GM21528 (cell line): ENCODE data around the gene RPS24.

Experiments
- ATAC-seq: cut with Tn5 transposase; IDR thresholded peaks from one replicate; pipeline ENCODE4 v1.9.1; 2021; ENCODE audit warnings: mild to moderate bottlenecking, moderate library complexity; ENCODE audit not compliant: unreplicated experiment, low FRiP score

RPS24 gene

DNA sequence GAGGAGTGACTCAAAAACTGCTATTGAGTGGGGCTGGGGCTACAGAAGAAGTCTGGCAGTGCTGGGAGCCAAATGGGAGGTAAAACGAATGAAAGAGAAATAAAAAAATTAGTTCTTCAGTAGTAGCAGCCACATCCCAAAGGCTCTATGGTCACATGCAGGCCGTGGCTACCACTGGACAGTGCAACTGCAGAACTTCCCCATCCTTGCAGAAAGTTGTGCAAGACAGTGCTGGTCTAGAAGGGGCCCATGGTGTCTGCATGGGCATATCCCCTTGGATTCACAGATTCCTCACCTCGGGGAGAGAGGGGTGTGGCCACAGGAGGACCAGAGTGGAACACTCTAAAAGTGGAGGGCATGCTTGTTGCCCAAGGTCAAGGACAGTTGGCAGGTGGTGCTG lies 47.6 kb downstream of the RPS24 start:
- ATAC-seq = no peak

DNA sequence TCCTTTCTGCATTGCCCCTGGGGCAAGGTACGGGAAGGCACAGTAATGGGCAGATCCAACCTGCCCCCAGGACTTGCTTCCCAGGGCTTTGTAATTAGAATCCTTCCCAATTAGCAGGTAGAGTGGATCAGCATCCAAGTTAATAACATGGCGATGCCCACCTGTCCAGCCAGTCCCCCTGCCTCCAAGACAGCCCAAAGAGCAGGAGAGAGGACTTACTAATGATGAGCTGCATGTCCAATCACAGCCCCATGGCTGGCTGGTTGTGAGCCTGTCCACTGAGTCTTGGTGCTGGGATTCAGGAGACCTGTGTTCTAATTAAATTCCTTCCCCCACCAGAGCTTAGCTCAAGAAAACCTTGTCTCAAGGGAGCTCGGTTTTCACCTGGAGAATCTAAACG lies 49.0 kb downstream of the RPS24 start:
- ATAC-seq = no peak
